B cell (primary cell): ENCODE measurements around the gene ZNF557. TPM values are rescaled to one million over a fixed set of nuclear protein-coding genes. Genes with fewer than 3 reads are reported as not detected.

Experiments used
- ATAC-seq: fragments of 200-7000 bp; cut with Tn5 transposase; one replicate; pipeline ENCODE4 v1.10.0; 2021; ENCODE audit warnings: low read depth, mild to moderate bottlenecking, moderate number of reproducible peaks, moderate library complexity
- CTCF ChIA-PET: fragments of 350-600 bp; sonication (Branson Sonifier 250); formaldehyde crosslinking; loops from one replicate; lab custom pipeline; 2021; ENCODE audit warnings: antibody characterized with exemption, inconsistent platforms; lab: Charles Lee
- POLR2A ChIA-PET: fragments of 350-600 bp; sonication (Branson Sonifier 250); formaldehyde crosslinking; loops from one replicate; lab custom pipeline; 2021; ENCODE audit warnings: antibody characterized with exemption; lab: Charles Lee
- DNase-seq: peaks from one replicate; pipeline ENCODE4 v3.0.0; 2013
- H2AFZ ChIP-seq: 2 replicates; pipeline ENCODE4 v1.6.1; 2012; ENCODE audit warnings: mild to moderate bottlenecking, low read depth, low read length; ENCODE audit not compliant: insufficient read depth, poor library complexity, severe bottlenecking
- H3K27ac ChIP-seq, 2 donors: 1 replicate in 1 of 2; 2 replicates in 1 of 2; pipeline ENCODE4 v1.5.1; 2012 to 2013; ENCODE audit warnings: low read length in 2 of 2, mild to moderate bottlenecking in 2 of 2, moderate library complexity in 1 of 2
- H3K27me3 ChIP-seq, 4 experiments: fragments of 200-600 bp in 1 of 4; sonication (generic) in 1 of 4; replicated peaks in 1 of 4; 1 replicate in 2 of 4; 2 replicates in 2 of 4; pipeline versions ENCODE4 v1.6.1 to v1.7.0; 2013 to 2016; ENCODE audit warnings: low read length in 3 of 4, mild to moderate bottlenecking in 2 of 4, mixed read lengths in 1 of 4, moderate library complexity in 1 of 4; ENCODE audit not compliant: insufficient read depth in 4 of 4, control insufficient read depth in 3 of 4; ENCODE audit errors: control extremely low read depth in 1 of 4
- H3K36me3 ChIP-seq, 2 experiments: replicated peaks in 1 of 2; 1 replicate in 1 of 2; 2 replicates in 1 of 2; pipeline versions ENCODE4 v1.6.1 to v1.7.1; 2013; ENCODE audit warnings: low read length in 1 of 2; ENCODE audit not compliant: insufficient read depth in 2 of 2, control insufficient read depth in 1 of 2; ENCODE audit errors: control extremely low read depth in 1 of 2, extremely low read depth in 1 of 2
- H3K4me1 ChIP-seq, 2 donors: fragments of 200-600 bp in 1 of 2; sonication (generic) in 1 of 2; 1 replicate in 1 of 2; 2 replicates in 1 of 2; pipeline versions ENCODE4 v1.5.1 to v1.6.1; 2013 to 2017; ENCODE audit warnings: low read length in 2 of 2; ENCODE audit not compliant: control insufficient read depth in 2 of 2, insufficient read depth in 2 of 2
- H3K4me2 ChIP-seq: replicated peaks from 2 replicates; pipeline ENCODE3; 2012; ENCODE audit warnings: mild to moderate bottlenecking, low read depth, low read length; ENCODE audit not compliant: poor library complexity, severe bottlenecking
- H3K4me3 ChIP-seq, 5 experiments: fragments of 200-600 bp in 1 of 5; sonication (generic) in 1 of 5; 1 replicate in 3 of 5; 2 replicates in 2 of 5; pipeline versions ENCODE4 v1.5.1 to v1.7.0; 2011 to 2016; ENCODE audit warnings: low read length in 4 of 5, mild to moderate bottlenecking in 4 of 5, low read depth in 2 of 5, control low read depth in 1 of 5, moderate library complexity in 1 of 5; ENCODE audit not compliant: insufficient read depth in 1 of 5; ENCODE audit errors: control extremely low read depth in 1 of 5, extremely low read depth in 1 of 5
- H3K79me2 ChIP-seq: fragments of 200-600 bp; sonication (generic); one replicate; pipeline ENCODE4 v1.6.0; 2016; ENCODE audit warnings: low read length; ENCODE audit not compliant: control insufficient read depth, insufficient read depth
- H3K9ac ChIP-seq: fragments of 200-600 bp; sonication (generic); 2 replicates; pipeline ENCODE4 v1.6.1; 2017; ENCODE audit warnings: mild to moderate bottlenecking, low read length, moderate library complexity
- H3K9me3 ChIP-seq, 3 donors: one replicate each; pipeline versions ENCODE4 v1.6.1 to v1.7.1; 2013; ENCODE audit warnings: low read length in 2 of 3; ENCODE audit not compliant: control insufficient read depth in 2 of 3, insufficient read depth in 1 of 3; ENCODE audit errors: control extremely low read depth in 1 of 3
- H4K20me1 ChIP-seq: 2 replicates; pipeline ENCODE4 v1.6.0; 2012; ENCODE audit warnings: mild to moderate bottlenecking, low read length; ENCODE audit not compliant: insufficient read depth, control insufficient read depth, poor library complexity, severe bottlenecking
- H3K27ac Mint-ChIP-seq: one replicate; pipeline ENCODE4 v1.8.0; 2021; ENCODE audit warnings: mixed read lengths
- H3K27me3 Mint-ChIP-seq: one replicate; pipeline ENCODE4 v1.8.0; 2021; ENCODE audit warnings: mixed read lengths
- H3K4me1 Mint-ChIP-seq: one replicate; pipeline ENCODE4 v1.8.0; 2021; ENCODE audit warnings: mixed read lengths
- H3K4me3 Mint-ChIP-seq: one replicate; pipeline ENCODE4 v1.8.0; 2021; ENCODE audit warnings: mixed read lengths
- H3K9me3 Mint-ChIP-seq: one replicate; pipeline ENCODE4 v1.8.0; 2022; ENCODE audit warnings: mixed read lengths; ENCODE audit not compliant: insufficient read depth
- EZH2 ChIP-seq: IDR thresholded peaks from 2 replicates; pipeline ENCODE4 v1.6.1; 2012; ENCODE audit warnings: borderline replicate concordance, low read depth, mild to moderate bottlenecking, moderate library complexity, low read length; ENCODE audit not compliant: insufficient read depth, poor library complexity, severe bottlenecking
- WGBS: methylation state at CpG from one replicate; pipeline ENCODE4 v1.1.5; 2013; ENCODE audit warnings: missing lambda C conversion rate; ENCODE audit not compliant: insufficient coverage; 5-methylcytosine and 5-hydroxymethylcytosine counted together
- intact Hi-C: fragments of 100-400 bp; cut with micrococcal nuclease; formaldehyde crosslinking; loops from one replicate; pipeline ENCODE4 v1.10.0; 2022
- polyA plus RNA-seq: library from polyadenylated mRNA; depleted of rRNA; stranded (reverse); fragments of >200 nt; gene quantifications from 2 replicates; pipeline ENCODE4 v1.2.3, GENCODE V29; 2012
- total RNA-seq, 2 donors: library from RNA; stranded (reverse); fragments of 120-200 nt in 1 of 2; gene quantifications; 1 replicate in 1 of 2; 2 replicates in 1 of 2; pipeline versions ENCODE4 v1.2.3 to v1.2.4, GENCODE V29; 2013 to 2022
- TF ChIP-seq, protein P1 (sequence below): fragments of 200-600 bp; IDR thresholded peaks from one replicate; pipeline ENCODE4 v1.8.0; 2022; ENCODE audit warnings: antibody characterized with exemption, mild to moderate bottlenecking

ZNF557 gene
- total and polyA plus RNA-seq, 2 donors (not counting 1 experiment from before 2014, with no cell fraction given): 1.5 to 26.8 TPM

DNA sequence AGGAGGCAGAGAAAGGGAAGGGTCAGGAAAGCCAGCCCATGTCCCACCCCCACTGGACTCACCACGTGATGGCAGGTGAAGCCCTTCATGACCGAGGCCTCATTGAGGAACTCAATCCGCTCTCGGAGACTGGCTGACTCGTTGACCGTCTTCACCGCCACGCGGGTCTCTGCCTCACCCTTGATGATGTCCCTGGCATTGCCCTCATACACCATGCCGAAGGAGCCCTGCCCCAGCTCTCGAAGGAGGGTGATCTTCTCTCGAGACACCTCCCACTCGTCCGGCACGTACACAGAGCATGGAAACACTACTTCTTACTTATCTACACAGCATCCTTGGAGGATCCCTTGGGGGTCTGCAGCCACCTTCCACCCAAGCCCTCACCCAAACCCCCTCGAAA, 55.7 kb downstream of the ZNF557 start:
- peaks cover 0 to 9% of the 10 kb centered on the region in 2 experiments for H3K36me3 ChIP-seq
- H3K4me1 Mint-ChIP-seq: no peaks in the 10 kb centered on the region
- H3K4me2 ChIP-seq: no peak overlapping the region
- ChIA-PET POLR2A (no interaction called here), CTCF (no interaction called here)
- H3K27ac Mint-ChIP-seq: no peak overlapping the region
- no peaks in the 10 kb centered on the region for H3K27me3 Mint-ChIP-seq
- no peak overlapping the region for H3K9ac ChIP-seq
- H3K4me1 ChIP-seq: no peaks in the 10 kb centered on the region
- H3K27ac ChIP-seq: no peak overlapping the region
- ATAC-seq (no peak), DNase-seq (no peak)
- no peak overlapping the region for H3K4me3 ChIP-seq
- WGBS: 96% methylated on average over 16 of the region's 16 CpGs
- no peak overlapping the region for H3K4me3 Mint-ChIP-seq
- H3K9me3 Mint-ChIP-seq: no peaks in the 10 kb centered on the region
- H3K27me3 ChIP-seq: no peaks in the 10 kb centered on the region
- intact Hi-C loops: no loop called here
- H3K9me3 ChIP-seq: peaks cover 0 to 19% (median 4%) of the 10 kb centered on the region in 3 donors
- no peaks in the 10 kb centered on the region for H4K20me1 ChIP-seq
- H3K79me2 ChIP-seq: no peaks in the 10 kb centered on the region
- no peak overlapping the region for H2AFZ ChIP-seq
- TF ChIP-seq, protein P1, sequence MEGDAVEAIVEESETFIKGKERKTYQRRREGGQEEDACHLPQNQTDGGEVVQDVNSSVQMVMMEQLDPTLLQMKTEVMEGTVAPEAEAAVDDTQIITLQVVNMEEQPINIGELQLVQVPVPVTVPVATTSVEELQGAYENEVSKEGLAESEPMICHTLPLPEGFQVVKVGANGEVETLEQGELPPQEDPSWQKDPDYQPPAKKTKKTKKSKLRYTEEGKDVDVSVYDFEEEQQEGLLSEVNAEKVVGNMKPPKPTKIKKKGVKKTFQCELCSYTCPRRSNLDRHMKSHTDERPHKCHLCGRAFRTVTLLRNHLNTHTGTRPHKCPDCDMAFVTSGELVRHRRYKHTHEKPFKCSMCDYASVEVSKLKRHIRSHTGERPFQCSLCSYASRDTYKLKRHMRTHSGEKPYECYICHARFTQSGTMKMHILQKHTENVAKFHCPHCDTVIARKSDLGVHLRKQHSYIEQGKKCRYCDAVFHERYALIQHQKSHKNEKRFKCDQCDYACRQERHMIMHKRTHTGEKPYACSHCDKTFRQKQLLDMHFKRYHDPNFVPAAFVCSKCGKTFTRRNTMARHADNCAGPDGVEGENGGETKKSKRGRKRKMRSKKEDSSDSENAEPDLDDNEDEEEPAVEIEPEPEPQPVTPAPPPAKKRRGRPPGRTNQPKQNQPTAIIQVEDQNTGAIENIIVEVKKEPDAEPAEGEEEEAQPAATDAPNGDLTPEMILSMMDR: no peak
- no peak for TF ChIP-seq EZH2

DNA sequence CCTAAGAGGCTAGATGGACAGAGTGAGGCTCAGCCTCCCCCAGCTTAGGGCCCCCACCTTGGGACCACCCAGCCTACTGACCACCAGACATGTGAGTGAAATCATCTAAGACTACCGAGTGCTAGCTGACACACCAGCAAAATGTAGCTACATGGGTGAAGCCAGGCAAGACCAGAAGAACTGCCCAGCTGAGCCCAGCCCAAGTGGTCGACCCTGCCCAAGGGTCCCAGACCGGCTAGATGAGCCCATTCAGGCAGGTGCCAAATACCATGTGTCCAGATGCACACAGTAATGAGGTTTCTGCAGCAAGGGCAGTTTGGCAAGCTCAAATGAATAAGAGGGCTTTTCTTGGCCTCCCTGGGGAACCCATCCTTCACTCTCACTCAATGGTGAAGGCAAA, 56.6 kb downstream of the ZNF557 start:
- Histone ChIP-seq H2AFZ (no peak overlapping the region), H3K4me3 (no peak overlapping the region), H3K27ac (no peak overlapping the region), H3K4me2 (no peak overlapping the region), H3K9me3 (peaks cover 0 to 19% (median 4%) of the 10 kb centered on the region in 3 donors), H4K20me1 (no peaks in the 10 kb centered on the region), H3K4me1 (no peaks in the 10 kb centered on the region), H3K9ac (no peak overlapping the region), H3K27me3 (no peaks in the 10 kb centered on the region), H3K36me3 (peaks cover 0 to 7% of the 10 kb centered on the region in 2 experiments), H3K79me2 (no peaks in the 10 kb centered on the region)
- ChIA-PET CTCF (interaction anchor here (0.5 to 0.6 kb wide), 2 partner anchors 27 to 432 kb away, joined by 3 read pairs; no protein-coding TSS in a partner anchor), POLR2A (no interaction called here)
- H3K9me3 Mint-ChIP-seq: no peaks in the 10 kb centered on the region
- H3K27me3 Mint-ChIP-seq: no peaks in the 10 kb centered on the region
- no peak overlapping the region for H3K4me3 Mint-ChIP-seq
- no peak overlapping the region for H3K27ac Mint-ChIP-seq
- intact Hi-C loops: no loop called here
- no peak for ATAC-seq
- DNase-seq: no peak
- TF ChIP-seq, protein P1: no peak
- TF ChIP-seq EZH2: no peak
- 94% methylated on average over 3 of the region's 3 CpGs for WGBS
- no peaks in the 10 kb centered on the region for H3K4me1 Mint-ChIP-seq
